Measurements from ENCODE around the gene RBMS3.
"Not testable (repeated sequence)": the region's sequence is repeated elsewhere in the genome, so short reads cannot be mapped to it uniquely, and the experiment has no call there.

RBMS3 gene

DNA sequence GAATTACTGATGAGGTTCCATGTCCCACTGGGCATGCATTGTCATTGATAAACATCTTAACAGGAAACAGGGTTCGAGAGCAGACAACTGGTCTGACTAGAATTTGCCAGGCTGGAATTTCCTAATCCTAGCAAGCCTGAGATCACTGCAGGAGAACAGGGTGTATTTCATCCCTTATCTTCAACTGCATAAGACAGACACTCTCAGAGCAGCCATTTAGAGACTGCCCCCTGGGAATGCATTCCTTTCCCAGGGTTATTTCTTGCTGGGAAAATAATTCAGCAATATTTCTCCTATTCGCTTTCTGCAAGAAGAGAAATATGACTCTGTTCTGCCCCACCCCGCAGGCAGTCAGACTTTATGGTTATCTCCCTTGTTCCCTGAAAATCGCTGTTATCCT, 113.1 kb downstream of the RBMS3 start:
- not testable (repeated sequence) for H3K4me3 ChIP-seq (ENCODE audit: low read depth, low read length); H3K4me1 ChIP-seq (ENCODE audit: control insufficient read depth, insufficient read depth, low read length); H3K27me3 ChIP-seq (ENCODE audit: control insufficient read depth, insufficient read depth, low read length); H3K36me3 ChIP-seq (ENCODE audit: control insufficient read depth, insufficient read depth, low read length); H3K9me3 ChIP-seq (ENCODE audit: control insufficient read depth, insufficient read depth, low read length); H3K9ac ChIP-seq (ENCODE audit: low read depth, low read length)

DNA sequence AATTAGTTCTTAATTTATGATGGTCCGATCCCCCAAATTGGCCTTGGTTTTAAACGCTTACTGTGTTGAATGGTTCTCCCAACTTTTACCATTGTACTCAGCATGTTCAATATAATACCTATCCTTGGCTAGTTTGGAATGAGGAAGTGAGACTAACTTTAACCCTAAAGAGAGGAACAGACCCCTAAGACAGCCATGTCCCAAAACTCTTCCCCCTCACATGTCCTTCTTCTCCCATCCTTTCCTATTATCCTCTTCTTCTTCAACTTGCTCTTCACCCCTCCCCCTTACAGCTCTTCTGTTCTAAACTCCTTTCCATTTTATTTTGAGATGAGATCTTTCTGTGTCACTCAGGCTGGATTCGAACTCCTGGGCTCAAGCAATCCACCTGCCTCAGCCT, 116.5 kb downstream of the RBMS3 start:
- Histone ChIP-seq H3K4me1 (ENCODE audit: control insufficient read depth, insufficient read depth, low read length) (no peaks in the 10 kb centered on the region), H3K4me3 (ENCODE audit: low read depth, low read length) (no peak overlapping the region), H3K9ac (ENCODE audit: low read depth, low read length) (no peak overlapping the region), H3K27me3 (ENCODE audit: control insufficient read depth, insufficient read depth, low read length) (no peaks in the 10 kb centered on the region), H3K36me3 (ENCODE audit: control insufficient read depth, insufficient read depth, low read length) (no peaks in the 10 kb centered on the region), H3K9me3 (ENCODE audit: control insufficient read depth, insufficient read depth, low read length) (no peaks in the 10 kb centered on the region)

DNA sequence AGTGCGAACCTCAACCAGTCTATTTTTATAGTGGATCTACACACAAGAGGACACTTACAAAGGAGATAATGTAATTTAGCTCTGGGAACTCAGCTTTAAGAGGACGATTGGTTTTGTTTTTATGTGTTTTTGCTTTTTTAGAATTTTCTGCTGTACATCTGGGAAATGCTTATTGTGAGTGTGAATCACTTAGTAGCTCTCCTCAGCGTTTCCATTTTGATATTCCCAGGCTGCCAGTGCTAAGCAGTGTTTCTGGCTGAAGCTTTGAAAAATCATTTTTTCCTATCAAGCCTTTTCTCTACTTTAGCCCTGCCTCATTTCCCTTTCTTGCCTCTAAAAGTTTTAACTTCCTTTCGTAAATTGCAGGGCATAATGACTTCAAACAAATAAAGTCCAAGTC, 117.9 kb downstream of the RBMS3 start:
- no peaks in the 10 kb centered on the region for H3K27me3 ChIP-seq (ENCODE audit: control insufficient read depth, insufficient read depth, low read length)
- no peaks in the 10 kb centered on the region for H3K9me3 ChIP-seq (ENCODE audit: control insufficient read depth, insufficient read depth, low read length)
- H3K36me3 ChIP-seq (ENCODE audit: control insufficient read depth, insufficient read depth, low read length) = no peaks in the 10 kb centered on the region
- H3K9ac ChIP-seq (ENCODE audit: low read depth, low read length) = no peak overlapping the region
- no peaks in the 10 kb centered on the region for H3K4me1 ChIP-seq (ENCODE audit: control insufficient read depth, insufficient read depth, low read length)
- no peak overlapping the region for H3K4me3 ChIP-seq (ENCODE audit: low read depth, low read length)

DNA sequence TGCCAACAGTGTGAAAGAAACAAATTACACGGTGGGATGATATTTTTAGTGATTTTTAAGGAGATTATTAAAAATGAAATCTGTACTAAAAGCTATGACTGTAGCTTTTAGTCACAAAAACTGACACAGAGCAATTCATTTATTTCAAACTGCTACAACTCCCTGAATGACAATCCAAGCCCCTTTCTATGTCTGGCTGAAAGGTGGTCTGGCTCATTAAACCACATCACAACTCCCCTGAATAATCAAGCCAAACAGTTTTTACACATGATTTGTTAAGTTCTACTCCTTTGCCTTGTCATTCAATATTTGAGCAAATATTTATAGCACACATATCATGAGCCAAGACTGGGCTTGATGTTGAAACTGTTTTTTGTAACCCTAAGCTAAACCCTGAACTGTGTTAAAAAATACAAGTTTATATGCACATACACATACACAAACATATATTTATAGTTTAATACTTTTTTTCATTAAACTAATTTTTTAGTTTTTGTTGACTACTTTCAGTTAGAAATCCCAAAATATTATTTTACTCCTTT, 125.5 kb downstream of the RBMS3 start:
- Histone ChIP-seq H3K9me3 (ENCODE audit: control insufficient read depth, insufficient read depth, low read length) (no peaks in the 10 kb centered on the region), H3K27me3 (ENCODE audit: control insufficient read depth, insufficient read depth, low read length) (no peaks in the 10 kb centered on the region), H3K4me3 (ENCODE audit: low read depth, low read length) (no peak overlapping the region), H3K9ac (ENCODE audit: low read depth, low read length) (no peak overlapping the region), H3K36me3 (ENCODE audit: control insufficient read depth, insufficient read depth, low read length) (no peaks in the 10 kb centered on the region), H3K4me1 (ENCODE audit: control insufficient read depth, insufficient read depth, low read length) (peaks cover 5% of the 10 kb centered on the region)

DNA sequence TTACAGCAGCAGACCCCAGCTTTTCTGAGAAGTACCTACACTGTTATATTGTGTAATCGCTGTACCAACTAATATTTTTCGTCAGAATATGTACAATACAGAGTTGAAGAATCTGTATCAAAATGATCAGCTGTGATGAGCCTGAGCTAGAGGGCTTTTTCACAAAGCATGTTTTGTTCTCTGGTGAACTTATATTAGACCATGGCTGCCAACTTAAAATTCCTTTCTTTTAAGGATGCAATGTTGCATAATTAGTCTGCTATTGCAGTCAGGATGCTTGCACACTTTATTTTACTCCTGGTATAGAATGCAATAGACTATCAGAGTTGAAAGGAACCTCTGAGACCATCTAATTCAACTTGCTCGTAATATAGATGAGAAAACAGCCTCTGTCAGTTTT, 127.8 kb downstream of the RBMS3 start:
- Histone ChIP-seq H3K9me3 (ENCODE audit: control insufficient read depth, insufficient read depth, low read length) (no peaks in the 10 kb centered on the region), H3K4me3 (ENCODE audit: low read depth, low read length) (no peak overlapping the region), H3K27me3 (ENCODE audit: control insufficient read depth, insufficient read depth, low read length) (no peaks in the 10 kb centered on the region), H3K4me1 (ENCODE audit: control insufficient read depth, insufficient read depth, low read length) (peaks cover 7% of the 10 kb centered on the region), H3K9ac (ENCODE audit: low read depth, low read length) (no peak overlapping the region), H3K36me3 (ENCODE audit: control insufficient read depth, insufficient read depth, low read length) (no peaks in the 10 kb centered on the region)

DNA sequence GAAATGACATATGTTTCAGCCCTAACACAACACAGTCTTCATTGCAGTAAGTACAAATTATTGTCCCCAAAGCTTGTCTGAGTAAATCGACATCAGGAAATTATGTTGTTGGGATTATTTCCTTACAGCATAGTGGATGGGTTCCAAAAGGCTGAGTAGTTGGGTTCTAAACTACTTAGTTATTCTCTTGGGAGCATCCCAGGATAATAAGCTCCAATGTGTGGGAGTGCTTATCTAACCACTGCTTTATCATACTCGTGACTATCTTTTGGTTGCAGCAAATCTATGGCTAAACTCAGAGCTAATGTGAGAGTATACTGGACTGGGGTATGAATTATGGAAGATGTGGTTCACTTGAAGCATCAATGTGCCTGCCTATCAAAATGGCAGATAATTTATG, 128.5 kb downstream of the RBMS3 start:
- Histone ChIP-seq H3K9ac (ENCODE audit: low read depth, low read length) (no peak overlapping the region), H3K4me3 (ENCODE audit: low read depth, low read length) (no peak overlapping the region), H3K4me1 (ENCODE audit: control insufficient read depth, insufficient read depth, low read length) (peaks cover 13% of the 10 kb centered on the region), H3K9me3 (ENCODE audit: control insufficient read depth, insufficient read depth, low read length) (no peaks in the 10 kb centered on the region), H3K27me3 (ENCODE audit: control insufficient read depth, insufficient read depth, low read length) (no peaks in the 10 kb centered on the region), H3K36me3 (ENCODE audit: control insufficient read depth, insufficient read depth, low read length) (no peaks in the 10 kb centered on the region)

DNA sequence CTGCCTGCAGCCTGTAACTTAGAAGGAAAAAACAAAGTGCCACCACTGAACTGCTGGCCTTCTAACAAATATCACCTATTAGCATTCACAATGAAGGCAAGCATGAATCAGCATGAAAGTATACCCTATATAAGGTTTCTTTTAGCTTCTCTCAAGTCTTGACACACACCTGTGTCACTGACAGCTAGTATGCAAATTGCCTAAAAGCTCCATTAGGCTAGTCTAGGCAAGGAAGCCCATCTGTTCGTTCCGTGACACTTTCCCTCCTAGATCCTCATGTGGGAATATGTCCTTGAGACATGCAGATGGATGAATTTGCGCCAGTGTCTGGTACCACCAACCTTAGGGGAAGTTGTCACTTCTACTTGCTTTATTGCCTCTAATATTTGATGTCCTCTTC, 129.3 kb downstream of the RBMS3 start:
- H3K4me3 ChIP-seq (ENCODE audit: low read depth, low read length) = no peak overlapping the region
- H3K27me3 ChIP-seq (ENCODE audit: control insufficient read depth, insufficient read depth, low read length) = no peaks in the 10 kb centered on the region
- no peak overlapping the region for H3K9ac ChIP-seq (ENCODE audit: low read depth, low read length)
- no peaks in the 10 kb centered on the region for H3K36me3 ChIP-seq (ENCODE audit: control insufficient read depth, insufficient read depth, low read length)
- no peaks in the 10 kb centered on the region for H3K9me3 ChIP-seq (ENCODE audit: control insufficient read depth, insufficient read depth, low read length)
- H3K4me1 ChIP-seq (ENCODE audit: control insufficient read depth, insufficient read depth, low read length) = peaks cover 17% of the 10 kb centered on the region

DNA sequence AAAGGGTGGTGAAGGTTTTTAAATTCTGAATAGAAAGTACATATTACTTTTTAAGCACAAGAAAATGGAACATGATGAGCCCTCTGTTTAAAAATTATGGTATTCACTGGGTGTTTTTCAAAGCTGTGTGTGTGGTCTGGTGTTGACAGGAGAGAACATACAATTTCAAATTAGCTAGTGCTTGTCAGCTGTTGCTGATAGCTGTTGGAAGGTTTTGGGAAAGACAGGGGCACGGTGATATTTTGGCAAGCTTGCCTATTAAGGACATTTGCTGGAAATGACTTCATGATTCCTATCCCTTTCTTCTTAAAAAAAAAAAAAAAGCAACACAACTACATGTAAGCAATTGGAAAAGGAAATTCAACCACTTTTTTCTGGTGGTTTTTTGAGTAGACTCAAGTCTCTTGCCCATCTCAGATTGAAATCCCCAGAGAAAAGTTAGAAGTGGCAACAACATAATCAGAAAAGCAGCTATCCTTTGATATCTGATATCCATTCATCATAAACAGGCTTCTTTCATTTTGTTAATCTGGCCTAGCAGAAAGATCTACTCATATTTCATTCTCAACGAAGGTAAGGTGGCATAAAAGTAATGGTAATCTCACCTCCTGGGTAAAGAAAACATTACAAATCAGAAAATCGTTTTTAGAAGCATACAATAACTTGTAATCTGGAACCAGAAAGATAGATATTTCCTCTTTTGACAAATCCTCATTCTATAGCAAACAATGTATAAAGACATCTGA, 130.0 kb downstream of the RBMS3 start:
- Histone ChIP-seq H3K36me3 (ENCODE audit: control insufficient read depth, insufficient read depth, low read length) (no peaks in the 10 kb centered on the region), H3K9me3 (ENCODE audit: control insufficient read depth, insufficient read depth, low read length) (no peaks in the 10 kb centered on the region), H3K4me1 (ENCODE audit: control insufficient read depth, insufficient read depth, low read length) (peaks cover 16% of the 10 kb centered on the region), H3K4me3 (ENCODE audit: low read depth, low read length) (no peak overlapping the region), H3K27me3 (ENCODE audit: control insufficient read depth, insufficient read depth, low read length) (no peaks in the 10 kb centered on the region), H3K9ac (ENCODE audit: low read depth, low read length) (no peak overlapping the region)

DNA sequence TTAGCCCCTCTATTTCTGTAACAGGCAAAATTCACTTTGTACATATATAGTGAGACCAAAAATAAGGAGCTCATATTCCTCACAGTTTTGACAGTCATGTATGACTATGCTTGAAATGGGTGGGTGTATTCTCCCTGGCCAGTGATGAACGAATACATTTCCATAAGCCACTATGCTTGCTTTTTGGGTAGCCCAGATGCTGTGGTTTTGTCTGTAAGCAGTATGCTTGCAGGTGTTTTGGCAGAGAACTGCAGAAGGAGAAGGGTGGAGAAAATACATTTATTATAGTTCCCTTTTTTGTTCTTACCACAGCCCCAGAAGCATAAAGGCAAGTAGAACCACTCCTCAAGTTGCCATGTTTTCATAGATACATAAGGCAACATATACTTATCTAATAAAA, 131.2 kb downstream of the RBMS3 start:
- Histone ChIP-seq H3K9ac (ENCODE audit: low read depth, low read length) (no peak overlapping the region), H3K9me3 (ENCODE audit: control insufficient read depth, insufficient read depth, low read length) (no peaks in the 10 kb centered on the region), H3K36me3 (ENCODE audit: control insufficient read depth, insufficient read depth, low read length) (no peaks in the 10 kb centered on the region), H3K27me3 (ENCODE audit: control insufficient read depth, insufficient read depth, low read length) (no peaks in the 10 kb centered on the region), H3K4me1 (ENCODE audit: control insufficient read depth, insufficient read depth, low read length) (peaks cover 13% of the 10 kb centered on the region), H3K4me3 (ENCODE audit: low read depth, low read length) (no peak overlapping the region)

DNA sequence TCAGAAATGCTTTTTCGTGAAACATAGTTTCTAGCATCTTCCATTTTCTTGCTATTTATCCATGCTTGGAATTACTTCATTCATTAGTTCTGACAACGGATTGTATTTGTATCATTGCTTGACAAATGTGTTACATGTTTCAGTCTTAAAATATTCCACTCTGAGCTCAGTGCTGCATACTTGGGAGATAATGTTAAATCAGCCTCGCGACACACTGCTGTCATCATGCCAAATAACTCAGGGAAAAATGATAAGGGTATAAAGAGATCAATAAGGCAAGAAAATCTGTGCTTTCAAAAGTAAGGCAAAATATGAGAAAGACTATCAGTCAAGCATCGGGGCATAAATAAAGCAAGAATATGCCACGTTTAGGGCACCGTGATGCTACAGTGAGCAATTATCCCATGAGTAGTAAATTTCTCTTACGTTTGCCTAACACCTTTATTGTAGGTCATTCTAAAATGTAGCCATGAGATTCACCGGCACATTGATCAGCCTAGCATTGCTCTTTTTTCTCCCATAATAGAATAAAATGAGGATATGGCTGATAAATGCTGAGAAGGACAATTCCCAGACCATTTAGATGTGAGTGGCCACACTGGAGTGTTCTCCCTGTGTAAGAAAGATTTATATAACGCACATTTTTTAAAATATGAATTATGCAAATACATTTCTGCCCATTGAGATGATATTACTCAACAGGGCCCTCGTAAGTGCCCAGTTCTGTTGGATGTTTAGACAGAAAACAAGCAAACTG, 133.8 kb downstream of the RBMS3 start:
- Histone ChIP-seq H3K9ac (ENCODE audit: low read depth, low read length) (no peak overlapping the region), H3K4me3 (ENCODE audit: low read depth, low read length) (no peak overlapping the region), H3K27me3 (ENCODE audit: control insufficient read depth, insufficient read depth, low read length) (no peaks in the 10 kb centered on the region), H3K36me3 (ENCODE audit: control insufficient read depth, insufficient read depth, low read length) (no peaks in the 10 kb centered on the region), H3K4me1 (ENCODE audit: control insufficient read depth, insufficient read depth, low read length) (peaks cover 13% of the 10 kb centered on the region), H3K9me3 (ENCODE audit: control insufficient read depth, insufficient read depth, low read length) (no peaks in the 10 kb centered on the region)

DNA sequence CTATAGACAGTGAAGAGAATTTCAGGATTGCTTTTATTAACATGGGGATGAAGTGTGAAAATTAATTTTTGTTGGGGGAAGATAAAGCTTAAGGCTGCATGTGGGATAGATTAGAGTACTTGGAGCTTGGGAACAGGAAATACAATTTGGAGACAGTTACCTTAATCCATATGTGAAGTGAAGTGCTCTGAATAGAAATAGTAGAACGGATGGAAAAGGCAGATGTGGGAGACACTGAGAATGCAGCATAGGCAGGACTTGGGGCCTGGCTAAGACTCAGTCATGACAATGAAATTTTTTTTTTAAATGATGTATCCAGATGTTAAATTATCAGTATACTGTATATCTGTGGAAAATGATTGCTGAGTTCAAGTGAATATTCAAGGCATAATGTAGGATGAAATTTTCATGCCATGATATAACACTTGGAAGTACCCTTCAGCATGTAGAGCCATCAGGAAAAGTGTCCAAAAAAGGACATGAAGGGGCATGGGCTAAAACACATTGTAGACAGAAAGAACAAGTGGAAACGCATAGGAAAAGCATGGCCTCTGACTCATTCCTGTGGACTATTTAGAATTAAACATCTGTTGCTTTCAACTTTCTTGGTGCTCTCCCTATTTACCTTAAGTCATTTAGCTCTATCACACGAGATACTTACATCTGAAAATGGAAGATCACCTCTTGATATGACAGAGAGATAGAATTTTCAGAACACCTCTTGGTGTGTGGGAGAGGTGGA, 134.8 kb downstream of the RBMS3 start:
- no peak overlapping the region for H3K9ac ChIP-seq (ENCODE audit: low read depth, low read length)
- no peaks in the 10 kb centered on the region for H3K9me3 ChIP-seq (ENCODE audit: control insufficient read depth, insufficient read depth, low read length)
- no peaks in the 10 kb centered on the region for H3K27me3 ChIP-seq (ENCODE audit: control insufficient read depth, insufficient read depth, low read length)
- H3K36me3 ChIP-seq (ENCODE audit: control insufficient read depth, insufficient read depth, low read length) = no peaks in the 10 kb centered on the region
- H3K4me3 ChIP-seq (ENCODE audit: low read depth, low read length) = no peak overlapping the region
- peaks cover 13% of the 10 kb centered on the region for H3K4me1 ChIP-seq (ENCODE audit: control insufficient read depth, insufficient read depth, low read length)

Measured in iPS-15b (cell line).